GOT3 (cell line): ENCODE data around the gene GRIK4.

Experiments used
- DNase-seq: peaks from one replicate; lab custom pipeline; 2025; ENCODE audit warnings: mixed read lengths; lab: John Stamatoyannopoulos, UW

Gene GRIK4

DNA sequence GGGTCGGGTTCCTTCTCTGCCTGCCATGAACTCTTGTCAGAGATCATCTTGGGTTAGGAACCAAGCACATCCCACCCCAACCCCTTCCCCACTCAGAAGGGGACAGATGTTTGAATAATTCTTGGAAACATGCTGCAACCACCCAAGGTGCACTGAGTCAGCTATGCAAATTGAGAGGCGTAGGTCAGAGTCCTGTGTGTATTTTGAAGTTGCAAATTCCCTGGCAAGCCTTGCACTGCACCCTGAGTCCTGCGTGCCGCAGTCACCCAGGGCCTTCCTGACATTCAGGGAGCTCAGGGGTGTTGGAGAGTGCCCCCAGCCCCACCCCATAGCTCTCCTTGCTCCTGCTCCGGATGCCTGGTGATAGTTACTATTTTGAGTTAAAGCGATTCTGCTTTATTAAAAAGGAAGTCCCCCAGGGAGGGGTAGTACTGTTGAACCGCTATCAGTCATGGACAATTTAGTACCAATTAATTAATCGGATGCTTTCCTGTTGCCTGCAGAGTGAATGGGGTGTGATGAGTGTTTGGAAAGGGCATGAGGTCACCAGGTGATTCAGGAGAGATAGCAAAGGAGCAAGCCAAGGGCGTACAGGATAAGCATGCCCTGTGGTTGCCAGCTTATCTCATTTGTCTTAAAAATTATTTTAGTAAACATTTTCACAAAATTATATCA lies 123.7 kb downstream of the GRIK4 start:
- DNase-seq, result no peak

GRCh38 chr11:120637131-120637530 lies 125.6 kb downstream of the GRIK4 start:
- no peak for DNase-seq

- no peak for DNase-seq
Measured at GRCh38 chr11:120642196-120642894, 130.8 kb downstream of the GRIK4 start.

- DNase-seq, result no peak
Measured at GRCh38 chr11:120643284-120643683, 131.7 kb downstream of the GRIK4 start.

DNA sequence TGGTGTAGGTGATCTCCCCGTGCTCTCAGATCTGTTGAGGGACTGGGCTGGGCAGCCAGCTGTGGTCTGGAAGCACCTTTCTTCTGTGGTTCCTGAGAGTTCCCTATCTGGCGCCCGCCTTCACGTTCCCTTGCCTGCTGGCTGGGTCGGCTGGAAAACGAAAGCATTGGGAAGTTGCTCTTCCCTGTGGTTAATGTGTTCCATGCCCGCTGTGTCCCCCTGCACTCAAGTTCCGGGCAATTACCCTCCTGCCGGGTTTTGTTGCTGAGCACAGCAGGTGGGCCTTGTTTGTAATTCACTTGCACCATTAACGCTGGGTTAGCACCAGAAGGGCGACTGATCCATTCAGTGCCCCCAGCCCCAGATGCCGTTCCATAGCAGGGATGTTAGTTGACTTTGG lies 134.1 kb downstream of the GRIK4 start:
- no peak for DNase-seq

GRCh38 chr11:120646206-120646605 lies 134.7 kb downstream of the GRIK4 start:
- DNase-seq, result no peak

GRCh38 chr11:120647681-120648080 lies 136.1 kb downstream of the GRIK4 start:
- DNase-seq, result no peak

GRCh38 chr11:120648771-120649170 lies 137.2 kb downstream of the GRIK4 start:
- no peak for DNase-seq

GRCh38 chr11:120649316-120649715 lies 137.8 kb downstream of the GRIK4 start:
- no peak for DNase-seq

- DNase-seq, result no peak
Measured at GRCh38 chr11:120651396-120651795, 139.8 kb downstream of the GRIK4 start.

DNA sequence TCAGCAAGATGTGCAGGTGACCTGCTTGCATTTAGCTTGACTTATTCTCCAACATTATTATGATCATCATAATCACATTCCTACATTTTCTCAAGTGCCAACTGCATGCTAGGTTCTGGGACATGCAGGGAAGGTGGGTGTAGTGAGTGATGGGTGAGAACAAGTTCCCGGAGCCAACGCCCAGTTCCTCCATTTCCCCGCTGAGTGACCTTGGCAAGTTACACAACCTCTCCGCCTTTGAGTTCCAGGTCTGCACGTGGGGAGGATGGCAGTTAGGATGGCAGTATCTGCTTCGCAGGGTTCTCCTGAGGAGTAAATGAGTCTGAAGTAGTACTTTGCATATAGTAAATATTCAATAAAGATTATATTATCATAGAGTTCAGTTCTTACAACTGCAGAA lies 140.3 kb downstream of the GRIK4 start:
- DNase-seq, result no peak

GRCh38 chr11:120652705-120653335 lies 141.3 kb downstream of the GRIK4 start:
- DNase-seq, result no peak

GRCh38 chr11:120655589-120655988 lies 144.0 kb downstream of the GRIK4 start:
- no peak for DNase-seq

- no peak for DNase-seq
Measured at GRCh38 chr11:120657306-120658070, 145.9 kb downstream of the GRIK4 start.

- no peak for DNase-seq
Measured at GRCh38 chr11:120658071-120658423, 146.5 kb downstream of the GRIK4 start.

DNA sequence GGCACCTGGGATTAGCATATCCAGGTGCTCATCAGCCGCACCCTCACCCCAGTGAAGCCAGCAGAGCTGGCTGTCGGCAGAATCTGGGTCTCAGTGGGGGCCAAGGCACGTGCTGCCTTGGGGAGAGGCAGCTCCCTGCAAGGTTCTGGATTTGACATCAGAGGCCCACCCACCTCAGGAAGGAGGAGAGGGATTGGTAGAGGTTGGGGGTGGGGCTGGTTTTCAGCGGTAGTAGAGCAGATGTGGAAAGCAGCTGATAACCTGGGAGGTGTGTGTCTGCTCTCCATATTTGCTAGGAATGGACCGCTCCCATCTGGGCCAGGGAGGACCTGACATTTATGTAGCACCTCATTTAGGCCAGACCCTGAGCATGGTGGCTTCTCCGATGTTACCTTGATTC lies 147.5 kb downstream of the GRIK4 start:
- DNase-seq, result no peak

DNA sequence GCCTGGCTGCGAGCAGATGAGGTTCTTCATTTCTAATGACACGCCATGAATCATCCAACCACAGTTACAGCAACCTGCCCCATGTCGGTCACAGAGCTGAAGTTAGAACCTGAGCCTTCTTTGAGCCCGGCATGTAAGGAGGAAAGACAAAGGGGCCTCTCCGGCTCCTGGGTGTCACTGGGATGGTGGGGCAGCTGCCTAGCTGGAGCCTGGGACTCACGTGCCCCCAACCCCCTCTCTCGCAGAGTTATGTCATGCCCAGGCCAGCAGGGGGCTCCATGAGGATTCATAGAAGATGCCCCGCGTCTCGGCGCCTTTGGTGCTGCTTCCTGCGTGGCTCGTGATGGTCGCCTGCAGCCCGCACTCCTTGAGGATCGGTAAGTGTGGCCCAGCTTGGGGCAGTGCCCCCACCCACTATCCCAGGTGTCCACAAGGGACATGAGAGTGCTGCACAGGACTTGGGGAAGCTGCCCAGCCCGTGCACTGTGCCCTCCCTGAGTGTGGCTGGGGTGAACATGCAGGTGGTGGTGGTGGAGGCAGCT lies 148.5 kb downstream of the GRIK4 start:
- no peak for DNase-seq

DNA sequence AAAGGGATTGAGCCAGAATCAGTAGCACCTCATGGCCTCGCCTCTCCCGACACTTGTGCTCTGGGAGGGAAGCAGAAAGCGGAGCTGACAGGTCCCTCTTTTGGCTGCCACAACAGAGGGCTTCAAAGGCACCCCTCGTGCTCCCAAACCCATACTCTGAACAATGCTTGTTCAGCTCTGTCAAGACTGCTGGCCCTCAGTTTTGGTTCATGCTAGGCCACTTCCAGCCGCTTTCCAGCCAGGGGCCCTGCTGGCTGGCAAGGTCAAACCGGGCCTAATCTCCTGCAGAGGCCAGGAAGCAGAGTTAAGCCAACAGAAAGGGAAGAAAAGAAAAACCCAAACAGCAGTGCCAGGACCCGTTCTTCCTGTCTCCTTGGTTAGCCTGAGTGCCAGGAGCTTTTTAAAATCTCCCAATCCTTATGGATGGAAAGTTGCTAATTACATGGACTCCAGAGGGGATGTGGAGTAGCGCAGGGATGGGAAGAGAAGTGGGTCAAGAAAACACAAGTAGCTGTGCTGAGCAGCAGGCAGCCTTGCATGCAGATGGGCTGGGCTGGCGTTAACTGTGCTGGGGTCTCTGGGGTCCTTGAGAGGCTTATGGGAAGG lies 150.6 kb downstream of the GRIK4 start:
- DNase-seq, result no peak

- DNase-seq, result no peak
Measured at GRCh38 chr11:120663142-120663541, 151.6 kb downstream of the GRIK4 start.

GRCh38 chr11:120666121-120666639 lies 154.6 kb downstream of the GRIK4 start:
- no peak for DNase-seq

GRCh38 chr11:120667281-120667680 lies 155.7 kb downstream of the GRIK4 start:
- DNase-seq, result no peak

DNA sequence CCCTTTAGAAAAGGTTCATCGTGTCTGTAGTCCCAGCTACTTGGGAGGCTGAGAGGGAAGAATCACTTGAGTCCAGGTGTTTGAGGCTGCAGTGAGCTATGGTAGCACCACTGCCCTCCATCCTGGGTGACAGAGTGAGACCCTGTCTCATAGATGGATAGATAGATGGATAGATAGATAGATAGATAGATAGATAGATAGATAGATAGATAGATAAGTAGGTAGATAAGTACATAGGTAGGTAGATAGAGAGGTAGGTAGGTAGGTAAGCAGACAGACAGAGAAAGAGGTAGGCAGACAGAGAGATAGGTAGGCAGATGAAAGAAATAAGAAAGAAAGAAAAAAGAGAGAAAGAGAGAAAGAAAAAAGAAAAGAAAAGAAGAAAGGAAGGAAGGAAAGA lies 156.4 kb downstream of the GRIK4 start:
- no peak for DNase-seq
